ENCODE data around the gene TRIM37. TPM values are rescaled to one million over a fixed set of nuclear protein-coding genes. Genes with fewer than 3 reads are reported as not detected.

The TRIM37 gene
- total RNA-seq, 1 experiment from 2014 or later, result 38.9 TPM

GRCh38 chr17:58991718-58992331, 114.9 kb downstream of the TRIM37 start:
- no peak for DNase-seq (ENCODE audit: unreplicated experiment)
- Mint-ChIP-seq H3K36me3 (ENCODE audit: insufficient read depth, unreplicated experiment) (peaks cover 13% of the 10 kb centered on the region), H3K4me1 (ENCODE audit: insufficient read depth, unreplicated experiment) (no peaks in the 10 kb centered on the region), H3K27me3 (ENCODE audit: insufficient read depth, unreplicated experiment) (no peaks in the 10 kb centered on the region), H3K27ac (ENCODE audit: low read depth, unreplicated experiment) (no peak overlapping the region), H3K9me3 (ENCODE audit: unreplicated experiment) (no peaks in the 10 kb centered on the region), H3K4me3 (ENCODE audit: unreplicated experiment) (no peak overlapping the region)
- TF ChIP-seq CTCF (IDR thresholded peaks at IDR 0.05; ENCODE audit: unreplicated experiment), result no peak
- ChIA-PET POLR2A (interaction anchor here (0.6 to 1.1 kb wide), 4 partner anchors 13 to 251 kb away, joined by 3 to 4 read pairs (median 3); no protein-coding TSS in a partner anchor), CTCF (interaction anchor here (1.1 kb wide), 2 partner anchors 14 to 473 kb away, joined by 3 read pairs; no protein-coding TSS in a partner anchor)
- BruUV-seq (replicated peaks), result no TSS peak
- intact Hi-C loops (cut with micrococcal nuclease), result no loop called here

- no peaks in the 10 kb centered on the region for H3K27me3 Mint-ChIP-seq (ENCODE audit: insufficient read depth, unreplicated experiment)
- ChIA-PET POLR2A (interaction anchor here (0.7 to 1.4 kb wide), 2 partner anchors 9 to 10 kb away, joined by 3 read pairs; no protein-coding TSS in a partner anchor), CTCF (no interaction called here)
- TF ChIP-seq CTCF (IDR thresholded peaks at IDR 0.05; ENCODE audit: unreplicated experiment), result no peak
- H3K9me3 Mint-ChIP-seq (ENCODE audit: unreplicated experiment), result no peaks in the 10 kb centered on the region
- no peak for DNase-seq (ENCODE audit: unreplicated experiment)
- H3K36me3 Mint-ChIP-seq (ENCODE audit: insufficient read depth, unreplicated experiment), result peaks cover 6% of the 10 kb centered on the region
- H3K4me1 Mint-ChIP-seq (ENCODE audit: insufficient read depth, unreplicated experiment), result no peaks in the 10 kb centered on the region
- no TSS peak for BruUV-seq (replicated peaks)
- no peak overlapping the region for H3K27ac Mint-ChIP-seq (ENCODE audit: low read depth, unreplicated experiment)
- H3K4me3 Mint-ChIP-seq (ENCODE audit: unreplicated experiment), result no peak overlapping the region
- intact Hi-C loops (cut with micrococcal nuclease), result no loop called here
Measured at GRCh38 chr17:58989629-58990028, 117.1 kb downstream of the TRIM37 start.

GRCh38 chr17:58985971-58986370, 120.7 kb downstream of the TRIM37 start:
- CTCF ChIA-PET, result no interaction called here
- Mint-ChIP-seq H3K27me3 (ENCODE audit: insufficient read depth, unreplicated experiment) (no peaks in the 10 kb centered on the region), H3K9me3 (ENCODE audit: unreplicated experiment) (no peaks in the 10 kb centered on the region), H3K4me1 (ENCODE audit: insufficient read depth, unreplicated experiment) (no peaks in the 10 kb centered on the region), H3K27ac (ENCODE audit: low read depth, unreplicated experiment) (no peak overlapping the region), H3K36me3 (ENCODE audit: insufficient read depth, unreplicated experiment) (peaks cover 6% of the 10 kb centered on the region), H3K4me3 (ENCODE audit: unreplicated experiment) (no peak overlapping the region)
- no peak for DNase-seq (ENCODE audit: unreplicated experiment)
- POLR2A ChIA-PET, result no interaction called here
- intact Hi-C loops (cut with micrococcal nuclease), result no loop called here
- no TSS peak for BruUV-seq (replicated peaks)
- TF ChIP-seq CTCF (IDR thresholded peaks at IDR 0.05; ENCODE audit: unreplicated experiment), result no peak

- no TSS peak for BruUV-seq (replicated peaks)
- no peaks in the 10 kb centered on the region for H3K9me3 Mint-ChIP-seq (ENCODE audit: unreplicated experiment)
Measured at GRCh38 chr17:58985367-58985766, 121.3 kb downstream of the TRIM37 start.

More at GRCh38 chr17:58985367-58985766, 121.3 kb downstream of the TRIM37 start:
- ChIA-PET CTCF (no interaction called here), POLR2A (interaction anchor here (0.9 kb wide), 1 partner anchor 9 kb away, joined by 3 read pairs; no protein-coding TSS in a partner anchor)
- Mint-ChIP-seq H3K27me3 (ENCODE audit: insufficient read depth, unreplicated experiment) (no peaks in the 10 kb centered on the region), H3K36me3 (ENCODE audit: insufficient read depth, unreplicated experiment) (peaks cover 6% of the 10 kb centered on the region), H3K4me1 (ENCODE audit: insufficient read depth, unreplicated experiment) (no peaks in the 10 kb centered on the region), H3K27ac (ENCODE audit: low read depth, unreplicated experiment) (no peak overlapping the region), H3K4me3 (ENCODE audit: unreplicated experiment) (no peak overlapping the region)
- DNase-seq (ENCODE audit: unreplicated experiment), result no peak
- intact Hi-C loops (cut with micrococcal nuclease), result no loop called here
- TF ChIP-seq CTCF (IDR thresholded peaks at IDR 0.05; ENCODE audit: unreplicated experiment), result no peak
